Epidermal melanocyte (primary cell): Measurements from ENCODE around the gene CTH.
"Not testable (repeated sequence)": the region's sequence is repeated elsewhere in the genome, so short reads cannot be mapped to it uniquely, and the experiment has no call there.

Experiments used
- DNase-seq: peaks from one replicate; pipeline ENCODE4 v3.0.0; 2011; ENCODE audit warnings: low spot score; ENCODE audit not compliant: insufficient read length

Gene CTH

DNA sequence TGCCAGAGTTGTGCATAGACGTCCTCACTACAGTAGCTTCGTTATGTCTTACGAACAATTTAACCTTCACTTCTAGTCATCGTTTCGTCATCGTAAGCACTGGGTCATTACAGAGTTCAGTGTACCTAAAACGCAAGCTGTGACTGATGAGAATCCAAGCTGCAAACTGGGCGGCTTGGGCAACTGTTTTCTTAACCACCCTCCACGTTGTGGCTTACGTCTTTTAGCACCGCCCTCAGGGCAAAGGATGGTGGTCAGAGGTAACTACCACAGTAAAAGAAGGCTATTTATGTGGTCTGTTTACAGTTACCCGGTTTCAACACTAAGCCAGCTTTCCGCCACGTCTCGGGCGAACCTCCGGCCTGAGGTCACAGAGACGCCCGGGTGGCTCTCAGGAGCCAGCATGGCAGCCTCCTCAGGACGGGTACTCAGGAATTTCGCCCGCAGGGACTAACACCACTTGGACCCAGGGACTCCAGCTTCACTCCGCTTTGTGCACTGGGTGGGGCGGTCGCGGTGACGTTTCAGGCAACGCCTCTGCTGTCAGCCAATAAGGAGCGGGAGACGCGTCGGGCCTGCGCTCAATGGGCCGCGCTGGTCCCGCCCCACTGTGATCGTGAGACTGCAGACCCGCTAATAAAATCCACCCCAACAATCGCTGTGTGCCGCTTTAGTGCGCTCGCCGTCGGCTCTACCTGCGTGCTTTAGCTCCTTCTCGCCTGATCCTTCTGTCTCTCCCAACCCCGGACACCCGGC, at the start of gene CTH:
TSS of gene CTH (plus strand) at position 665 of the 756 bp plus-strand sequence. CDS start 148 bp downstream, outside the sequence.
- peak; percentile 86 for DNase-seq

DNA sequence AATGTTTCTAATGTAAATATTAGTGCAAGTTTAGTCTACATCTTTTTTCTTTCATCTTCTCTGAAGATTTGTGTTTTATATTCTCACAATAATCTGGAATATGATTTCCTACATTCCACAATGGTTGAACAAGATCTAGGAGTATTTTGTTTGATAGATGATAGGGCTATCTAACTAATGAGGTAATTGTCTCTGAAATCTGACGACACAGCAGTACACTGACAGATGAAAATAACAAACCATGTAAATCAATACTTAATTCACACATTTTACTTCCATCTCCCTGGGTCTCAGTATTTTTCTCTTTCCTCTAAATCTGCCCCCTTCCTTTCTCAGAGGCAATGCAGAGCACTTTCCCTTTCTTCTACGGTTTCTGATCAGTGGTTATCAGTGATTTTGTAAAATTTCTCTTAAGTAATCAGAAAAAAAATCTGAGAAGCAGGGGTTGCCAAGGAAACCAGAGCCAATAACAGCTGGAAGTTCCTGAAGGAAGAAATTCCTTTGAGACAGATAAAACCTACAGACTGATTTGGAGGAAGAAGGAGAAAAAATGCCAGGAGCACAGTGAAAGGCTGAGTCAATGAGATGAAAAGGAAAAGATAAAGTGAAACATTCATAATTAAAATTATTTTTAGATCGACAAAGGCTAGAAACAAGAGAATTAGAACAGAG, 49.2 kb upstream of the CTH start:
- no peak for DNase-seq

DNA sequence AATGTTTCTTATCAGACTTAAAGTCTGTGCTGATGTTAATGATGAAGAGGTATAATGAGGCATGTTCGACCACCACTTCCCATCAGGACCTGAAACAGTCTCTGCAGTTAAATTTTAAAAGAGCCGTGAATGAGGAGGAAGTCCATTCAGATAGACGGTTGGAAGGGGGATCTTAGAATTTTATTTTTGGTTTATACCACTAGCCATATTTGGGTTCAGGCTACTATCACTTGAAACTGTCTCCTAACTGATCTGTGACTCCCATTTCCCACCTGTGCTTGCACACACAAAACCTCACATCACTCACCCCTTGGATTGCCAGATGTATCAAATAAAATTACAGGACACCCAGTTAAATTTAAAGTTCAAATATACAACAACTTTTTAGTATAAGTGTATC, 46.6 kb upstream of the CTH start:
- DNase-seq = no peak

DNA sequence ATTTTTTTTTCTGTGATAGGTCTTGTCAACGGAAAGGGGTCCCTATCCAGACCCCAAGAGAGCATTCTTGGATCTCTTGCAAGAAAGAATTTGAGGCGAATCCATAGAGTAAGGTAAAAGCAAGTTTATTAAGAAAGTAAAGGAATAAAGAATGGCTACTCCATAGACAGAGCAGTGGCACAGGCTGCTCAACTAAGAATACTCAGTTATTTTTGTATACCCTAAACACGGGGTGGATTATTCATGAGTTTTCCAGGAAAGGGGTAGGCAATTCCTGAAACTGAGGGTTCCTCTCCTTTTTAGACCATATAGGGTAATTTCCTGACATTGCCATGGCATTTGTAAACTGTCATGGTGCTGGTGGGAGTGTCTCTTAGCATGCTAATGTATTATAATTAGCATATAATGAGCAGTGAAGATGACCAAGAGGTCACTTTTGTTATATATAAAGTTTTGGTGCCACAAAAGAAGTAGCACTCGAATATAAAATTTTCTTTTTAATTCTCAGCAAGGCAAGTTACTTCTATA, 44.6 kb upstream of the CTH start:
- not testable (repeated sequence) for DNase-seq

DNA sequence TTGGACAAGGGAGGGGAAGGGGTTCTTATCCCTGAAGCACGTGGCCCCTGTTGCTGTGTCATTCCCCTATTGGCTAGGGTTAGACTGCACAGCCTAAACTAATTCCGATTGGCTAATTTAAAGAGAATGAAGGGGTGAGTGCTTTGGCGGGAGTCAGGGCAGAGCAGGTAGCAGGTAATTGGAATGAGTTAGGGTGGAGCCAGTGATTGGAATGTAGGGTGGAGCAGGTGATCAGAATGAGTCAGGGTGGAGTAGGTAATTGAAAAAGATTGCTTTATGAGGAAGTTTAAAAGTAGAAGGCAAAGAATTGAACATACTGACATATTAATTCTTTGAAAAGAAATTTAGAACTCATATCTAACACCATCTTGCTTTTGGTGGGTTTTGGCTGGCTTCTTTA, 44.1 kb upstream of the CTH start:
- not testable (repeated sequence) for DNase-seq

DNA sequence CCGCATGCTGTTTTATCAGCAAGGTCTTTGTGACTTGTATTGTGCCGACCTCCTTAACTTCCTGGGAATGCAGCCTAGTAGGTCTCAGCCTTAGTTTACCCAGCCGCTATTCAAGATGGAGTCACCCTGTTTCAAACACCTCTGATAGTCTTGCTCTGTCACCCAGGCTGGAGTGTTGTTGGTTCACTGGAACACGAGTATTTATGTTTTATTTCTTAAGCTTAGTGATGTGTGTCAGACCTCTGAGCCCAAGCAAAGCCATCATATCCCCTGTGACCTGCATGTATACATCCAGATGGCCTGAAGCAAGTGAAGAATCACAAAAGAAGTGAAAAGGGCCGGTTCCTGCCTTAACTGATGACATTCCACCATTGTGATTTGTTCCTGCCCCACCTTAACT, 43.7 kb upstream of the CTH start:
- DNase-seq = not testable (repeated sequence)

DNA sequence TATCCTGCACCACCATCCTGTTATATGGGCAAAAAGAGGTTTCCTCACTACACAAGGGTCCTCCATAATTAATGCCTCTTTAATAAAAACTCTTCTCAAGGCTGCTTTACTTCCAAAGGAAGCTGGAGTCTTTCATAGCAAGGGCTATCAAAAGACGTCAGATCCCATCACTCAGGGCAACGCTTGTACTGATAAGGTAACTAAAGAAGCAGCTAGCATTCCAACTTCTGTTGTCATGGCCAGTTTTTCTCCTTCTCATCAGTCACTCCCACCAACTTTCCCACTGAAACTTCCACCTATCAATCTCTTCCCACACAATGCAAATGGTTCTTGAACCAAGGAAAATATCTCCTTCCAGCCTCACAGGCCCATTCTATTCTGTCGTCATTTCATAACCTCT, 39.5 kb upstream of the CTH start:
- DNase-seq = not testable (repeated sequence)

DNA sequence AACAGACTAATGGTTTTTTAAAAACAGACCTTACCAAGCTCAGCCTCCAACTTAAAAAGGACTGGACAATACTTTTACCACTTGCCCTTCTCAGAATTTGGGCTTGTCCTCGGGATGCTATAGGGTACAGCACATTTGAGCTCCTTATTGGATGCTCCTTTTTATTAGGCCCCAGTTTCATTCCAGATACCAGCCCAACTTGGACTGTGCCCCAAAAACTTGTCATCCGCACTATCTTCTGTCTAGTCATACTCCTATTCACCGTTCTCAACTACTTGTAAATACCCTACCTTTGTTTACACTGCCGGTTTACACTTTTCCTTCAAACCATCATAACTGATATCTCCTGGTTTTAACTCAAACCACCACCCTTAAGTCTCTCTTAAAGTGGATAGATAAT, 38.6 kb upstream of the CTH start:
- DNase-seq = no peak

DNA sequence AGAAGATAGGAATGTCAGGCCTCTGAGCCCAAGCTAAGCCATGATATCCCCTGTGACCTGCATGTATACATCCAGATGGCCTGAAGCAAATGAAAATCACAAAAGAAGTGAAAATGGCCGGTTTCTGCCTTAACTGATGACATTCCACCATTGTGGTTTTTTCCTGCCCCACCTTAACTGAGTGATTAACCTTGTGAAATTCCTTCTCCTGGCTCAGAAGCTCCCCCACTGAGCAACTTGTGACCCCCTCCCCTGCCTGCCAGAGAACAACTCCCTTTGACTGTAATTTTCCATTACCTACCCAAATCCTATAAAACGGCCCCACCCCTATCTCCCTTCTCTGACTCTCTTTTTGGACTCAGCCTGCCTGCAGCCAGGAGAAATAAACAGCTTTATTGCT, 37.5 kb upstream of the CTH start:
- not testable (repeated sequence) for DNase-seq

DNA sequence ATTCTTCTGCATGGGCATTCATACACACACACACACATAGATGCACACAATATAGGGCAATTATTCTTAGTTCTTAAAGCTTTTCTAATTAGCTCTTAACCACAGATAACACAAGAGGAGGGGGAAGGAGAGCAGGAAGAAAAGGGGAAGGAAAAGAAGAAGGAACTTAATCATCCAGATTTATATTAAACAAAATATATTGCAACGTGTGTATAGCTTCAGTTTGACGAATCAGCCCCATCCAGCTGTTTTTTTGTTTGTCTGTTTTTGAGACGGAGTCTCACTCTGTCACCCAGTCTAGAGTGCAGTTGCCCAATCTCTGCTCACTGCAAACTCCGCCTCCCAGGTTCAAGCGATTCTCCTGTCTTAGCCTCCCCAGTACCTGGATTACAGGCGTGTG, 34.9 kb upstream of the CTH start:
- DNase-seq = no peak

DNA sequence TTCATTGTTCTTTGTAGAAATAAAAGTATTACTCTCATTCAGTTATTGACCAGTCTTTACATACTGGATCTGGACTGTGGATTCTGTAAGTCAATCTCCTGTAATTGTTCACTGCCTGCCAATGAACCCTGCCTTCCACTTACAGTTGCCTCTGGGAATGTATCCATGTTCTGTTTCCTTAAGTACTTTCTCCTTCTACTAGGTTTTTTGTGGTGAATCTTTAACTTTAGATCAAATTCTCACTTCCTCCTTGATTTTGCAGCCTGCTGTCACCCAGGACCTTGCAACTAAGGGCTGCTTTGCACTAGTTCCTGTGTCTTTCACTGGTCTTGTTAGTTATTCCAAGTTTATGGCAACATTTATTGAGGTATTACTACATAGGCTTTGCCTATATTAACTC, 28.4 kb upstream of the CTH start:
- no peak for DNase-seq

DNA sequence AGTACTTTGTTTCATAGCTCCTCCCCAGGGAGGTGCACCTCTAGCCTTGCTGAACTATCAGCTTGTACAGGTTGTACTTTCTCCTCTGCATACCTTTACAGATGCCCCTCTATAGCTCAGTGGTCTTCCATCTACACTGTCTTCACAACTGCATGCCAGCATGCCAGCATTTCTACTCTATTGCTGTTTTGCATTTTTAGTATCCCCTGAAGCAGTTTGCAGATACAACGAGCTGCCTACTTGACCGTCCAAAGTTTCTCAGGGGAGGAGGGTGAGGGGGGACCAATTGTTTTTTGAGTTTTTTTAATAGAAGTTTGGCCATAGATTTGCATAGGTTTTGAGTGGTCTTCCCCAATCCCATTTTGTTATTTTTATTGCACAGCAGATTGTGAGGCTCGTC, 27.6 kb upstream of the CTH start:
- no peak for DNase-seq

DNA sequence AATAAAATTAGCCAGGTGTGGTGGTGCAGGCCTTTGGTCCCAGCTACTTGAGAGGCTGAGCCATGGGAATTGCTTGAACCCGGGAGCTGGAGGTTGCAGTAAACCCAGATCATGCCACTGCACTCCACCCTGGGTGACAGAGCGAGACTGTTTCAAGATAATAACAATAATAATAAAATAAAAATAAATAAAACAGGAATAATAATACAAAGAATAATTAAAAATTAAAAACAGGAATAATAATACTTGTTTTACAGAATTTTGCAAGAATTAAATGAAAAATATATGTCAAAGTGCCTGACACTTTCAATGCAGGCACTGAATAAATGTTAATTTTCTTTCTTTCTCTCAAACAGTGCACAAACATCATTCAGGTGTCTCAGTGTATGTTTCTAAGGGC, 26.5 kb upstream of the CTH start:
- DNase-seq = no peak

DNA sequence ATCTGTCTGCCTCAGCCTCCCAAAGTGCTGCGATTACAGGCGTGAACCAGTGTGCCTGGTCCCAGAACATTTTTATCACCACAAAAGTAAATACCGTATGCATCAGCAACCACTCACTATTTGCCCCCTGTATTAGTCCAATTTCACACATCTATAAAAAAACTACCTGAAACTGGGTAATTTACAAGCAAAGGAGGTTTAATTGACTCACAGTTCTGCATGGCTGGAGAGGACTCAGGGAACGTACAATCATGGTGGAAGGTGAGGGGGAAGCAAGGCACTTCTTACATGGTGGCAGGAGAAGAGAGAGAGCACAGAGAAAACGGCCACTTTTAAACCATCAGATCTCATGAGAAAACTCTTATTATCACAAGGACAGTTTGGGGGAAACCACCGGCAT, 25.6 kb upstream of the CTH start:
- no peak for DNase-seq

DNA sequence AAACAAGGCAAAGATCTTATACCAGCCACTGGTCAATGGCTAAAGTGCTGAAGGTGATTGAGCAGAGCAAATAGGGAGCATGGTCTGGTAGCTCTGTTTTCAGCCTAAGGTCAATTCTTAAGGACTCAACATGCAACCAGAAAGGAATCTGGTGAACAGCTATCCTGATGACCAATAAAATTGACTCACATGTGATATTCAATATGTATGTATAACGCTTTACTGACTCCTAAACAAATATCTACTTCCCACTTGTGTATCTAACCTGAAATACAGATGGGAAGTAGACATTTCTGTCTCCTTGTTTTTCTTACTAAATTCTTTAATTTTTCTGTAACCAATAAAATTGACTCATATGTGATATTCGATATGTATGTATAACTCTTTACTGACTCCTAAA, 24.9 kb upstream of the CTH start:
- DNase-seq = no peak

DNA sequence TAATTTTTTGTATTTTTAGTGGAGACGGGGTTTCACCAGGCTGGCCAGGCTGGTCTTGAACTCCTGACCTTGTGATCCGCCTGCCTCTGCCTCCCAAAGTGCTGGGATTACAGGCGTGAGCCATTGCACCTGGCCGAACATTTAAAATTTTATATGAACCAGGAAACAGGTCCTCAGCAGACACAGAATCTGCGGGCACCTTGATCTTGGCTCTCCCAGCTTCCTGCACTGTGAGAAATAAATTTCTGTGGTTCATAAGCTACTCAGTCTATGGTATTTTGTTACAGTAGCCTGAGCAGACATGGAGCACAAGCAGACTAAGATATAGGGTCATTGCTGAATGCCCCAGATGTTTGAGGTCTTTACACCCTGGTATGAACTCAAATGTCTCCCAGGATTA, 23.6 kb upstream of the CTH start:
- no peak for DNase-seq

DNA sequence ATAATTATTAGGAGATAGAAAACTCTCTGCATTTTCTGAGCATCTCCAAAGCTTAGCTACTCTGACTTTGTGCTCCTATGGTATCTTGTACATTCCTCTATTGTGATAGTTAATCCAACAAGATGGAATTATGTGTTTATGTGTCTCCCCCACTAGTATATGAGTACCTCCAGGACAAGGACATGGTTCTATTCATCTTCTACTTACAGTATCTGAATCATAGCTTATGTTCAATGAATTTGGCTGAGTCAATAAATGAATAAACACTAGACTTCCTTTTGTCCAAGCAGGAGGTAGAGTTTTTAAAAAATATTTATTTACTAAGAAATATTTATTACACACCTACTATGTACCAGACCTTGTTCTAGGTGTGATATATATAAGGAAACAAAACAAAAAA, 18.4 kb upstream of the CTH start:
- DNase-seq = no peak

DNA sequence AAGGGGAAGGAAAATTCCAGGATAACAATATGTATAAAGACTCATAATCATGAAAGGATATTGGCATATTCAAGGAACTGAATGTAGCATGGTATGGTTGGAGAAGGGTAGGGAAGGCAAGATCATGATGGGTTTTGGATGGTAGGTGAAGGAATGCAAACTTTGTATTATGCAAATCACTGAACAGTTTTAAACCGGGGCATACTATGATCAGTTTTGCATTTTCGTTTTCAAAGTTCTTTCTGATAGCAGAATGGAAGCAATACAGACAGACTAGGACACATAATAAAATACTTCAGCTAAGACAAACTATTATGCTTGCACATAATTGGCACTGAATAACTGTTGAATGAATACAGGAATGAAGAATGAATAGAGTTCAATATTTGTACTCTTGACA, 14.5 kb upstream of the CTH start:
- no peak for DNase-seq

DNA sequence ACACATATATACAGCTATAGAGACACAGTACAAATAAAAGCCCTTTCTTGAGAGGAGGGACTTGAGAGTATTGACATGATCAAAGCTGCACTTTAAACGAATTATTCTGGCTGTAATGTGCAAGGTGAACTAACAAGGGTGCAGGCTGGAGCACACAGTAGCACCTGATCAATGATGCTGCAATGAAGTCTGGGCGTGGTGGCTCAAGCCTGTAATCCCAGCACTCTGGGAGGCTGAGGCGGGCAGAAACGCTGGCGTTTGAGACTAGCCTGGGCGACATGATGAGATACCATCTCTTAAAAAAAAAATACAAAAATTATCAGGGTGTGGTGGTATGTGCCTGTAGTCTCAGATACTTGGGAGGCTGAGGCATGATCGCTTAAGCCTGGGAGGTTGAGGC, 14.1 kb upstream of the CTH start:
- DNase-seq = no peak

DNA sequence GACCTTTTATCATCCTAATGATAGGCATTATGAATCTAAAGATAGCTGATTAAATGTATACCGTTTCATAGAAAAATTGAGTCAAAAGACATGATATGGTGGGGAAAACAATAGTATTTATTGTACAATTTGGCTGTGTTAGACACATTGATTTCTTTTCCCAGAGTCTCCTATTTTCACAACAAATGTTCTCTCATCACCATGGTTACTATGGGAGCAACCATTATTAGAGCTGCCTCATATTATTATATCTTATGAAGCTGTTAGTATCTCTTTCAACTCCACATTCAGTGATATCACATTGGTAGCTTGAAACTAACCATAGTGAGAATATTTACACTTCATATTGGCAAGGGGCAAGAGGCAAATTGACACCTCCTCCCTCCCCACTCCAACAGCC, 10.7 kb upstream of the CTH start:
- DNase-seq = no peak

DNA sequence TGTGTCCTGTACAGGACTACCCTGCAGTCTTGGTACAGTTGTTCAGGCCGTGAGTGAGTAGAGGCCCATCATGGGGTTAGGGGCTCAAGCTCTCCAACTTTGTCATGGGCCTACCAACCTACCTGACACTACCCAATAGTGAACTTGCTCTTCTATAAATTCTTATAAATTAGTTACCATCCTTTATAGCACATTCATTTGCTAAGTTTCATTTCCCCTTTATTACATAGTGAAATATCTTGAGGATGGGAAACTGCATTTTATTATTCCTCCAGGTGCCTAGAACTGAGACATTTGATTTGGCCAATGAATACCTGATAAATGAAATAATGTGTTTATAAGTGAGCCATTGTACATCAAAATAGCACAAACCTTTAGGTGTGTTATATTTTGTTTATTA, 9.1 kb upstream of the CTH start:
- no peak for DNase-seq

DNA sequence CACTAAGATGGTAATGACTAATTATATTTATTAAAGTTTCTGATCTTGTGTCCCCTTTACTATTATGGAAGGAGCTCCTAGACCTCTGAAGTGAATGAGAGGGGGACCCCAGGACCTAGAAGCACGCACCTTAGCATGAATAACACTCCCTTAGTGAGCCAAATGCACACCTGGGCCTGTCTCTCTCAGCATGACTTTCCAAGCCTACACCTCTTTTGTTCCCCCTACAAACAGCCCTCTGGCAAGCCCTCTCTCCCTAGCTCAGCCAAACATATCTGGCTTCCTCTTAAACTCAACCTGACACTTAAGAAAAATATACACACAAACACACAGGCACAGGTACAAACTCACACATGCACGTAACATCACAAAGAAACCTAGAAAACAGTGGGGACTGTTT, 7.3 kb upstream of the CTH start:
- no peak for DNase-seq
